ENCODE measurements around the gene PEX11B. TPM values are rescaled to one million over a fixed set of nuclear protein-coding genes. Genes with fewer than 3 reads are reported as not detected.
"Not testable (repeated sequence)": the region's sequence is repeated elsewhere in the genome, so short reads cannot be mapped to it uniquely, and the experiment has no call there.

PEX11B gene
- total RNA-seq, 1 experiment from 2014 or later = 19.7 TPM

- H3K27ac ChIP-seq = peak within 1 kb of the TSS; percentile 84
- peaks cover 30% of the 10 kb centered on the region for H3F3A ChIP-seq (ENCODE audit: insufficient read depth, low read depth)
- H3K27me3 ChIP-seq (ENCODE audit: insufficient read depth, low read depth) = no peaks in the 10 kb centered on the region
- intact Hi-C loops (cut with micrococcal nuclease; ENCODE audit: unreplicated experiment) = loop anchor here (5.0 kb wide), 1 partner anchor 110 kb away; no protein-coding TSS in a partner anchor
- BruUV-seq (replicated peaks) = no TSS peak
- H3K4me1 ChIP-seq (replicated peaks; ENCODE audit: insufficient read depth) = peaks cover 16% of the 10 kb centered on the region
- no peaks in the 10 kb centered on the region for H3K9me3 ChIP-seq (ENCODE audit: insufficient read depth, low read depth)
- H2AFZ ChIP-seq = peak within 1 kb of the TSS; percentile 87
- POLR2A ChIA-PET (ENCODE audit: unreplicated experiment) = interaction anchor here (0.5 to 1.1 kb wide), 9 partner anchors 8 to 81 kb away, joined by 3 to 14 read pairs (median 4); partner anchors contain the start of genes LIX1L, PEX11B and PIAS3
- no peak for TF ChIP-seq EZH2 (IDR thresholded peaks at IDR 0.05; ENCODE audit: low read depth)
- TF ChIP-seq, protein P1, sequence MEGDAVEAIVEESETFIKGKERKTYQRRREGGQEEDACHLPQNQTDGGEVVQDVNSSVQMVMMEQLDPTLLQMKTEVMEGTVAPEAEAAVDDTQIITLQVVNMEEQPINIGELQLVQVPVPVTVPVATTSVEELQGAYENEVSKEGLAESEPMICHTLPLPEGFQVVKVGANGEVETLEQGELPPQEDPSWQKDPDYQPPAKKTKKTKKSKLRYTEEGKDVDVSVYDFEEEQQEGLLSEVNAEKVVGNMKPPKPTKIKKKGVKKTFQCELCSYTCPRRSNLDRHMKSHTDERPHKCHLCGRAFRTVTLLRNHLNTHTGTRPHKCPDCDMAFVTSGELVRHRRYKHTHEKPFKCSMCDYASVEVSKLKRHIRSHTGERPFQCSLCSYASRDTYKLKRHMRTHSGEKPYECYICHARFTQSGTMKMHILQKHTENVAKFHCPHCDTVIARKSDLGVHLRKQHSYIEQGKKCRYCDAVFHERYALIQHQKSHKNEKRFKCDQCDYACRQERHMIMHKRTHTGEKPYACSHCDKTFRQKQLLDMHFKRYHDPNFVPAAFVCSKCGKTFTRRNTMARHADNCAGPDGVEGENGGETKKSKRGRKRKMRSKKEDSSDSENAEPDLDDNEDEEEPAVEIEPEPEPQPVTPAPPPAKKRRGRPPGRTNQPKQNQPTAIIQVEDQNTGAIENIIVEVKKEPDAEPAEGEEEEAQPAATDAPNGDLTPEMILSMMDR (conservative IDR thresholded peaks at IDR 0.05) = peak; percentile 87
- H3K4me3 ChIP-seq = peak within 1 kb of the TSS; percentile 97
- H3K4me2 ChIP-seq = peak within 1 kb of the TSS; percentile 93
- DNase-seq = peak; percentile 88 to 96
- peaks cover 14% of the 10 kb centered on the region for H3K36me3 ChIP-seq (ENCODE audit: low read depth)
- peaks cover 28% of the 10 kb centered on the region for H3K79me2 ChIP-seq (ENCODE audit: low read depth)
- no peaks in the 10 kb centered on the region; the same call in 1 of the 2 replicates for H4K20me1 ChIP-seq (ENCODE audit: insufficient read depth)
- CTCF ChIA-PET = interaction anchor here (0.6 to 2.2 kb wide), 6 partner anchors 14 to 82 kb away, joined by 3 to 8 read pairs (median 3); partner anchors contain the start of genes ANKRD34A, NUDT17 and POLR3GL
- no peaks in the 10 kb centered on the region; the same call in 1 of the 2 replicates for H3K9me2 ChIP-seq (ENCODE audit: insufficient read depth)
Observed at GRCh38 chr1:145927063-145927886, 8.8 kb upstream of the PEX11B start, which contains the start of gene RBM8A. Gene RBM8A, minus strand, starts transcription at chr1:145927484. Its CDS starts 58 bp downstream, at chr1:145927426.

DNA sequence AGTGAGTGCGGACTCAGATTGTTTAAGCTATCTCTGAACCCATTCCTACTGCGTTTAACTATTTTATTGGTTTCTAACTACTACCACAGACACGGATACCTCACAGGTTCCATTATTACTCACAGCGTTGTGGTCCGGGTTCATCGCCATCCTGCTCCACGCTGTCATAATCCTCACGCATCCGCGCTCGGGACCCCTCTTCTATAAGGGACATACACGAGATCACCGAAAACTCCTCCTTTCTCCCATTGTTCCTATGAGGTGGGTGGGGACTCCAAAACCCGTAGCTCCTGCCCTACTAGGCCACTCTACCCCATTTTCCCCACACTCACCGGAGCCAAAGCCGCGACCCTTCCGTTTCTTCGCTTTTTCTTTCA lies 8.2 kb upstream of the PEX11B start:
- DNase-seq = no peak
- Histone ChIP-seq H3K27me3 (ENCODE audit: insufficient read depth, low read depth) (no peaks in the 10 kb centered on the region), H4K20me1 (ENCODE audit: insufficient read depth) (no peaks in the 10 kb centered on the region; the same call in 1 of the 2 replicates), H3F3A (ENCODE audit: insufficient read depth, low read depth) (peaks cover 34% of the 10 kb centered on the region), H3K9me3 (ENCODE audit: insufficient read depth, low read depth) (no peaks in the 10 kb centered on the region), H3K36me3 (ENCODE audit: low read depth) (peaks cover 14% of the 10 kb centered on the region), H3K4me2 (peak overlapping the region; percentile 93), H3K4me1 (replicated peaks; ENCODE audit: insufficient read depth) (peaks cover 16% of the 10 kb centered on the region), H3K27ac (peak overlapping the region; percentile 84), H3K79me2 (ENCODE audit: low read depth) (peaks cover 28% of the 10 kb centered on the region), H2AFZ (peak overlapping the region; percentile 87), H3K4me3 (peak overlapping the region; percentile 97), H3K9me2 (ENCODE audit: insufficient read depth) (no peaks in the 10 kb centered on the region; the same call in 1 of the 2 replicates)
- no TSS peak for BruUV-seq (replicated peaks)
- ChIA-PET CTCF (interaction anchor here (1.9 to 2.2 kb wide), 2 partner anchors 35 to 36 kb away, joined by 7 to 8 read pairs; no protein-coding TSS in a partner anchor), POLR2A (ENCODE audit: unreplicated experiment) (interaction anchor here (0.5 to 0.6 kb wide), 3 partner anchors 21 to 109 kb away, joined by 3 to 8 read pairs (median 3); no protein-coding TSS in a partner anchor)
- no peak for TF ChIP-seq EZH2 (IDR thresholded peaks at IDR 0.05; ENCODE audit: low read depth)
- TF ChIP-seq, protein P1 (conservative IDR thresholded peaks at IDR 0.05) = no peak
- intact Hi-C loops (cut with micrococcal nuclease; ENCODE audit: unreplicated experiment) = loop anchor here (5.0 kb wide), 1 partner anchor 111 kb away; no protein-coding TSS in a partner anchor

DNA sequence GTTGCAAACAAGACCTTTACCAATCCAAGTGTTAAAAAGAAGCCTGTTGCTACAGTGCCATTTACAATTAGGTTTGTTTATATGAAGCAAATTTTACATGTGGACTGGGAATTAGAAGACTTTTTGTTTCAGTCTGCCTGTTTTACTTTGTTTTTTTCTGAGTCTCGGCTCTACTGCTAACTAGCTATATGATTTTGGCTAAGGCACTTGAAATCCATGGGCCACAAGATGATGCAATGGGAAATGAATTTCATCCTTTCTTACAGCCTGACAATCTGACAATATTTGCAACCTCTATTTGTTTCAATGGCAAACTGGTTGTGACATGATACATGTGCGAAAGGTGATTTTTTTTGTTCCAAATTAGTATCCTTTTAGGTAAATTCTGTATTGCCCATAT lies 3.7 kb upstream of the PEX11B start:
- Histone ChIP-seq H4K20me1 (ENCODE audit: insufficient read depth) (no peaks in the 10 kb centered on the region; the same call in 1 of the 2 replicates), H3K9me2 (ENCODE audit: insufficient read depth) (no peaks in the 10 kb centered on the region), H3K4me2 (no peak overlapping the region), H3K9me3 (ENCODE audit: insufficient read depth, low read depth) (no peaks in the 10 kb centered on the region), H3K27ac (no peak overlapping the region), H3K36me3 (ENCODE audit: low read depth) (peaks cover 14% of the 10 kb centered on the region), H3K4me1 (replicated peaks; ENCODE audit: insufficient read depth) (peaks cover 16% of the 10 kb centered on the region), H3K4me3 (no peak overlapping the region), H3F3A (ENCODE audit: insufficient read depth, low read depth) (peaks cover 41% of the 10 kb centered on the region), H3K79me2 (ENCODE audit: low read depth) (peaks cover 26% of the 10 kb centered on the region), H3K27me3 (ENCODE audit: insufficient read depth, low read depth) (no peaks in the 10 kb centered on the region), H2AFZ (no peak overlapping the region)
- BruUV-seq (replicated peaks) = no TSS peak
- no peak for DNase-seq
- intact Hi-C loops (cut with micrococcal nuclease; ENCODE audit: unreplicated experiment) = no loop called here
- POLR2A ChIA-PET (ENCODE audit: unreplicated experiment) = no interaction called here
- CTCF ChIA-PET = interaction anchor here (0.6 kb wide), 1 partner anchor 31 kb away, joined by 3 read pairs; no protein-coding TSS in a partner anchor
- TF ChIP-seq EZH2 (IDR thresholded peaks at IDR 0.05; ENCODE audit: low read depth) = no peak
- TF ChIP-seq, protein P1 (conservative IDR thresholded peaks at IDR 0.05) = no peak

GRCh38 chr1:145920297-145920696 lies 1.8 kb upstream of the PEX11B start:
- H3K27me3 ChIP-seq (ENCODE audit: insufficient read depth, low read depth); POLR2A ChIA-PET (ENCODE audit: unreplicated experiment); H3K9me2 ChIP-seq (ENCODE audit: insufficient read depth); H3K27ac ChIP-seq; BruUV-seq (replicated peaks); H3K9me3 ChIP-seq (ENCODE audit: insufficient read depth, low read depth); H4K20me1 ChIP-seq (ENCODE audit: insufficient read depth); intact Hi-C loops (cut with micrococcal nuclease; ENCODE audit: unreplicated experiment); DNase-seq; CTCF ChIA-PET: not testable (repeated sequence)
- peaks cover 11% of the 10 kb centered on the region for H3K4me1 ChIP-seq (replicated peaks; ENCODE audit: insufficient read depth)
- H3F3A ChIP-seq (ENCODE audit: insufficient read depth, low read depth) = peaks cover 47% of the 10 kb centered on the region
- peaks cover 15% of the 10 kb centered on the region; the same call in 1 of the 2 replicates for H3K36me3 ChIP-seq (ENCODE audit: low read depth)
- H3K4me3 ChIP-seq = peak overlapping the region; percentile 80; the same call in 1 of the 2 replicates
- peak overlapping the region; percentile 96; the same call in 1 of the 2 replicates for H2AFZ ChIP-seq
- H3K4me2 ChIP-seq = peak overlapping the region; percentile 98
- peaks cover 10% of the 10 kb centered on the region for H3K79me2 ChIP-seq (ENCODE audit: low read depth)

Data from PC-9 (cell line).